Ovary (tissue), 3 donors: ENCODE measurements around the gene NF1.

Experiments
- EP300 ChIP-seq: sonication (generic); formaldehyde crosslinking; IDR thresholded peaks from one replicate; pipeline ENCODE4 v1.6.1; 2017; ENCODE audit warnings: antibody characterized with exemption
- POLR2A ChIP-seq: fragments of 450-650 bp; IDR thresholded peaks from one replicate; pipeline ENCODE4 v1.6.1; 2017; ENCODE audit warnings: antibody characterized with exemption, mild to moderate bottlenecking, moderate library complexity
- TF ChIP-seq, protein P1 (sequence below), 3 donors: fragments of 450-650 bp in 2 of 3; fragments of 200-600 bp in 1 of 3; IDR thresholded peaks; one replicate each; pipeline versions ENCODE4 v1.5.1 to v1.8.0; 2016 to 2022; ENCODE audit warnings: antibody characterized with exemption in 3 of 3, mild to moderate bottlenecking in 1 of 3
- donor health status: DM: no; HTN: no; CAD: no.

DNA sequence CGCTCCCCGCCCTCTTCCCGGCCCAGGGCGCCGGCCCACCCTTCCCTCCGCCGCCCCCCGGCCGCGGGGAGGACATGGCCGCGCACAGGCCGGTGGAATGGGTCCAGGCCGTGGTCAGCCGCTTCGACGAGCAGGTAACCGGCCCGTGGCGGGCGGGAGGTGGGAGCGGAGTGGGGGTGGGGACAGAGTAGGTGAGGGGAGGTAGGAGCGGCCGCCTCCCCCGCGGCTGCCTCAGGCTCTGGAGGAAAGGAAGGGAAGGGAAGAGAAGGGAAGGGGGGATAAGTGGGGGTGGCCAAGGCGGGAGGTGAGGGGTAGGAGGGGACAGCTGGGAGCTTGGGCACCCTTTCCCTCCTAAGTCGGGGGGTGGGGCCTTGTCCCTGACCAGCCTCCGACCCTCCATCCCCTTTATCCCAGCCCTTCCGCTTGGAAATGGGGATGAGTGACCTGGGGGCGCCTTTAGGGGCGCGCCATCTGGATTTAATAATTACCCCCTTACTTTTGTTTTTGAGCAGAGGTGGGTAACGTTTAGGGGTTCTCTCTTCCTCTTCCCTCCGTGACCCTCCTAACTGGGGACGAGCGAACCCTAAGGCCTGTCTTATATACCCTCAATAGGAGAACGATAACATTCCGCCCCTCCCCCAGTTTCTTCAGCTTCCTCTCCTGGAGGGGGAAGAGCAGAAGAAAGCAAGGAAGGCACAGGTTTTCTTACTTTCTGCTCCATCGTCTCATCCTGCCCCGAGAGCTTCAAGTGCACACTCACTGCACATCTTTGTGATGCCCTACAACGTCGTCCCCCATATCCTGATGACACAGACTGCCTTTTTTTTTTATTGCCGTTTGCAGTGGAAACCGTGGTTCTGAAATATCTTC lies 694 bp downstream of the NF1 start:
- TF ChIP-seq, protein P1, sequence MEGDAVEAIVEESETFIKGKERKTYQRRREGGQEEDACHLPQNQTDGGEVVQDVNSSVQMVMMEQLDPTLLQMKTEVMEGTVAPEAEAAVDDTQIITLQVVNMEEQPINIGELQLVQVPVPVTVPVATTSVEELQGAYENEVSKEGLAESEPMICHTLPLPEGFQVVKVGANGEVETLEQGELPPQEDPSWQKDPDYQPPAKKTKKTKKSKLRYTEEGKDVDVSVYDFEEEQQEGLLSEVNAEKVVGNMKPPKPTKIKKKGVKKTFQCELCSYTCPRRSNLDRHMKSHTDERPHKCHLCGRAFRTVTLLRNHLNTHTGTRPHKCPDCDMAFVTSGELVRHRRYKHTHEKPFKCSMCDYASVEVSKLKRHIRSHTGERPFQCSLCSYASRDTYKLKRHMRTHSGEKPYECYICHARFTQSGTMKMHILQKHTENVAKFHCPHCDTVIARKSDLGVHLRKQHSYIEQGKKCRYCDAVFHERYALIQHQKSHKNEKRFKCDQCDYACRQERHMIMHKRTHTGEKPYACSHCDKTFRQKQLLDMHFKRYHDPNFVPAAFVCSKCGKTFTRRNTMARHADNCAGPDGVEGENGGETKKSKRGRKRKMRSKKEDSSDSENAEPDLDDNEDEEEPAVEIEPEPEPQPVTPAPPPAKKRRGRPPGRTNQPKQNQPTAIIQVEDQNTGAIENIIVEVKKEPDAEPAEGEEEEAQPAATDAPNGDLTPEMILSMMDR (IDR thresholded peaks at IDR 0.05): no peak
- TF ChIP-seq POLR2A (no peak), EP300 (no peak)
